HCT116 (cell line): ENCODE results near the gene PRKG2. TPM values are rescaled to one million over a fixed set of nuclear protein-coding genes. Genes with fewer than 3 reads are reported as not detected.

Experiments used
- ATAC-seq: fragments of 200-7000 bp; cut with Tn5 transposase; 2 replicates; pipeline ENCODE4 v1.9.1; 2020; ENCODE audit warnings: mild to moderate bottlenecking, moderate library complexity
- BruUV-seq: library from RNA; stranded (reverse); fragments of 400-500 nt; replicated peaks from 2 replicates; lab custom pipeline; 2021; lab: Mats Ljungman, UMichigan
- CTCF ChIA-PET: fragments of 300-600 bp; sonication (Branson Sonifier 250); formaldehyde crosslinking; loops from one replicate; lab custom pipeline; 2021; ENCODE audit warnings: antibody characterized with exemption; lab: Charles Lee
- POLR2A ChIA-PET: fragments of 300-600, 350-600 bp; sonication (Branson Sonifier 250); formaldehyde crosslinking; loops from one replicate; lab custom pipeline; 2021; ENCODE audit warnings: antibody characterized with exemption; lab: Charles Lee
- RAD21 ChIA-PET, 2 experiments: fragments of 300-600 bp; sonication (Branson Sonifier 250); formaldehyde crosslinking; loops; one replicate each; lab custom pipeline; 2023; ENCODE audit warnings: low total read pairs in 2 of 2; ENCODE audit not compliant: uncharacterized antibody in 2 of 2, unreplicated experiment in 2 of 2, low non-redundant PET in 1 of 2; lab: Charles Lee
- DNase-seq: peaks from one replicate; pipeline ENCODE4 v3.0.0-alpha.2; 2010; ENCODE audit warnings: low read depth, low spot score
- H2AFZ ChIP-seq: fragments of 200-600 bp; shearing (Covaris generic), sonication (generic); 2 replicates; pipeline ENCODE4 v1.6.1; 2017; ENCODE audit warnings: low read depth, mixed run types, mixed read lengths, antibody characterized with exemption, low read length; ENCODE audit not compliant: poor library complexity, severe bottlenecking
- H3K27ac ChIP-seq: 2 replicates; pipeline ENCODE4 v1.5.1; 2012; ENCODE audit warnings: low read depth, low read length
- H3K27me3 ChIP-seq: fragments of 200-600 bp; sonication (generic); 2 replicates; pipeline ENCODE4 v1.6.1; 2016; ENCODE audit warnings: mixed run types, low read length, mixed read lengths; ENCODE audit not compliant: insufficient read depth
- H3K36me3 ChIP-seq, 2 experiments: fragments of 200-500 bp in 1 of 2; fragments of 200-600 bp in 1 of 2; sonication (Bioruptor generic) in 1 of 2; sonication (generic) in 1 of 2; 2 replicates each; pipeline versions ENCODE4 v1.5.1 to v1.6.1; 2014 to 2016; ENCODE audit warnings: low read length in 2 of 2, inconsistent platforms in 1 of 2, mixed read lengths in 1 of 2, mixed run types in 1 of 2; ENCODE audit not compliant: insufficient read depth in 2 of 2, control insufficient read depth in 1 of 2
- H3K4me1 ChIP-seq, 2 experiments: fragments of 200-600 bp in 1 of 2; sonication (generic) in 1 of 2; 2 replicates each; pipeline versions ENCODE4 v1.5.1 to v1.6.1; 2012 to 2017; ENCODE audit warnings: low read length in 2 of 2, inconsistent platforms in 1 of 2, mild to moderate bottlenecking in 1 of 2, mixed read lengths in 1 of 2, mixed run types in 1 of 2, moderate library complexity in 1 of 2; ENCODE audit not compliant: insufficient read depth in 2 of 2, control insufficient read depth in 1 of 2
- H3K4me2 ChIP-seq: fragments of 200-600 bp; sonication (generic); 2 replicates; pipeline ENCODE4 v1.6.1; 2017; ENCODE audit warnings: mixed run types, low read length, mixed read lengths
- H3K4me3 ChIP-seq, 2 experiments: fragments of 200-600 bp in 1 of 2; sonication (generic) in 1 of 2; replicated peaks in 1 of 2; 2 replicates each; pipeline ENCODE4 v1.5.1; 2011 to 2016; ENCODE audit warnings: low read length in 2 of 2, control low read depth in 1 of 2, low read depth in 1 of 2, mild to moderate bottlenecking in 1 of 2, mixed read lengths in 1 of 2, mixed run types in 1 of 2
- H3K79me2 ChIP-seq: fragments of 200-600 bp; sonication (generic); 2 replicates; pipeline ENCODE4 v1.6.1; 2017; ENCODE audit warnings: mild to moderate bottlenecking, mixed run types, low read length, moderate library complexity, mixed read lengths; ENCODE audit not compliant: insufficient read depth
- H3K9ac ChIP-seq: fragments of 200-600 bp; sonication (generic); 2 replicates; pipeline ENCODE4 v1.6.1; 2016; ENCODE audit warnings: low read length, mixed read lengths
- H3K9me2 ChIP-seq: fragments of 200-600 bp; sonication (generic), shearing (Covaris generic); 2 replicates; pipeline ENCODE4 v1.6.1; 2017; ENCODE audit warnings: mixed run types, mild to moderate bottlenecking, moderate library complexity; ENCODE audit not compliant: insufficient read depth
- H3K9me3 ChIP-seq, 2 experiments: fragments of 200-500 bp in 1 of 2; fragments of 200-600 bp in 1 of 2; sonication (Bioruptor generic) in 1 of 2; sonication (generic) in 1 of 2; 2 replicates each; pipeline ENCODE4 v1.6.1; 2014 to 2017; ENCODE audit warnings: low read length in 2 of 2, mixed read lengths in 2 of 2, inconsistent platforms in 1 of 2, low read depth in 1 of 2, mild to moderate bottlenecking in 1 of 2, mixed run types in 1 of 2, moderate library complexity in 1 of 2; ENCODE audit not compliant: control insufficient read depth in 1 of 2, insufficient read depth in 1 of 2
- H4K20me1 ChIP-seq: fragments of 200-600 bp; sonication (generic), shearing (Covaris generic); 2 replicates; pipeline ENCODE4 v1.6.1; 2017; ENCODE audit warnings: mixed run types, mild to moderate bottlenecking, moderate library complexity; ENCODE audit not compliant: insufficient read depth
- CEBPB ChIP-seq: IDR thresholded peaks from 2 replicates; pipeline ENCODE4 v1.6.1; 2012; ENCODE audit warnings: low read depth
- EZH2 ChIP-seq: fragments of 200-600 bp; sonication (generic); IDR thresholded peaks from 2 replicates; pipeline ENCODE4 v1.6.1; 2017; ENCODE audit warnings: antibody characterized with exemption, mixed run types
- FOSL1 ChIP-seq: IDR thresholded peaks from 2 replicates; pipeline ENCODE4 v1.6.1; 2012; ENCODE audit warnings: low read depth
- POLR2A ChIP-seq: IDR thresholded peaks from 2 replicates; pipeline ENCODE4 v1.7.0; 2011; ENCODE audit warnings: borderline replicate concordance; ENCODE audit not compliant: insufficient read depth, insufficient read length; ENCODE audit errors: extremely low read depth
- POLR2AphosphoS5 ChIP-seq: IDR thresholded peaks from 2 replicates; pipeline ENCODE4 v1.6.1; 2011; ENCODE audit warnings: mild to moderate bottlenecking, low read depth, low read length, moderate library complexity
- RAD21 ChIP-seq: IDR thresholded peaks from 2 replicates; pipeline ENCODE4 v1.6.1; 2012; ENCODE audit warnings: low read depth, mild to moderate bottlenecking
- SIN3A ChIP-seq: IDR thresholded peaks from 2 replicates; pipeline ENCODE4 v1.6.1; 2012; ENCODE audit warnings: low read depth
- SP1 ChIP-seq: IDR thresholded peaks from 2 replicates; pipeline ENCODE4 v1.6.1; 2012; ENCODE audit warnings: low read depth
- SRF ChIP-seq: IDR thresholded peaks from 2 replicates; pipeline ENCODE4 v1.6.1; 2012; ENCODE audit warnings: low read depth
- TCF7L2 ChIP-seq: IDR thresholded peaks from 2 replicates; pipeline ENCODE4 v1.7.0; 2011; ENCODE audit warnings: borderline replicate concordance, inconsistent platforms; ENCODE audit not compliant: insufficient read depth, insufficient read length; ENCODE audit errors: extremely low read depth
- YY1 ChIP-seq: IDR thresholded peaks from 2 replicates; pipeline ENCODE4 v1.6.1; 2011; ENCODE audit warnings: low read length, low read depth, moderate library complexity, mild to moderate bottlenecking; ENCODE audit not compliant: insufficient replicate concordance; ENCODE audit errors: extremely low read depth
- ZBTB33 ChIP-seq: IDR thresholded peaks from 2 replicates; pipeline ENCODE4 v1.6.1; 2011; ENCODE audit warnings: mild to moderate bottlenecking, low read length, moderate library complexity; ENCODE audit not compliant: insufficient replicate concordance; ENCODE audit errors: extremely low read depth
- ZFX ChIP-seq: fragments of 450-650 bp; IDR thresholded peaks from 2 replicates; pipeline ENCODE4 v1.6.1; 2017
- ZNF274 ChIP-seq: fragments of 200-500 bp; sonication (Bioruptor generic); IDR thresholded peaks from 2 replicates; pipeline ENCODE4 v1.6.1; 2014; ENCODE audit warnings: mild to moderate bottlenecking, low read depth, low read length, inconsistent platforms
- intact Hi-C: fragments of 100-400 bp; cut with micrococcal nuclease; formaldehyde crosslinking; loops from 2 replicates; pipeline ENCODE4 v1.10.0; 2022
- total RNA-seq: library from RNA; stranded (reverse); gene quantifications from one replicate; pipeline ENCODE4 v1.2.1, GENCODE V29; 2021; ENCODE audit not compliant: unreplicated experiment
- TF ChIP-seq, protein P1 (sequence below): IDR thresholded peaks from 2 replicates; pipeline ENCODE4 v1.6.1; 2012

PRKG2 gene
- total RNA-seq, 1 experiment from 2014 or later = 2.1 TPM

GRCh38 chr4:81255524-81255923 is 40.5 kb upstream of the PRKG2 start:
- no peaks in the 10 kb centered on the region for H3K9me2 ChIP-seq
- no peaks in the 10 kb centered on the region for H3K36me3 ChIP-seq
- CTCF ChIA-PET = interaction anchor here (1.2 kb wide), 1 partner anchor 44 kb away, joined by 3 read pairs; no protein-coding TSS in a partner anchor
- no peaks in the 10 kb centered on the region for H4K20me1 ChIP-seq
- H3K79me2 ChIP-seq = no peaks in the 10 kb centered on the region
- no TSS peak for BruUV-seq
- TF ChIP-seq EZH2 (no peak), FOSL1 (no peak), ZNF274 (no peak), RAD21 (no peak), SIN3A (no peak), SRF (no peak), POLR2A (no peak), SP1 (no peak), CEBPB (no peak), ZFX (no peak), YY1 (no peak), TCF7L2 (no peak), POLR2AphosphoS5 (no peak), ZBTB33 (no peak)
- TF ChIP-seq, protein P1, sequence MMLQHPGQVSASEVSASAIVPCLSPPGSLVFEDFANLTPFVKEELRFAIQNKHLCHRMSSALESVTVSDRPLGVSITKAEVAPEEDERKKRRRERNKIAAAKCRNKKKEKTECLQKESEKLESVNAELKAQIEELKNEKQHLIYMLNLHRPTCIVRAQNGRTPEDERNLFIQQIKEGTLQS = no peak
- TF ChIP-seq, all 23 proteins: peak for 0
- intact Hi-C loops = no loop called here
- Histone ChIP-seq H3K27me3 (no peaks in the 10 kb centered on the region), H3K4me3 (no peak overlapping the region), H3K9ac (no peak overlapping the region), H3K27ac (no peak overlapping the region), H2AFZ (no peak overlapping the region), H3K4me1 (no peaks in the 10 kb centered on the region), H3K4me2 (no peak overlapping the region), H3K9me3 (no peaks in the 10 kb centered on the region)
- ChIA-PET POLR2A (no interaction called here), RAD21 (no interaction called here)
- no peak for DNase-seq
- ATAC-seq = no peak
